PFSK-1 (cell line): Measurements from ENCODE around the gene CNDP2.

Experiments
- POLR2AphosphoS5 ChIP-seq: IDR thresholded peaks from 2 replicates; pipeline ENCODE4 v1.6.1; 2012; ENCODE audit warnings: low read depth, mild to moderate bottlenecking, control low read depth, low read length, moderate library complexity
- TAF1 ChIP-seq: IDR thresholded peaks from 2 replicates; pipeline ENCODE4 v1.6.1; 2012; ENCODE audit warnings: low read length, control low read depth, borderline replicate concordance; ENCODE audit not compliant: insufficient read depth

DNA sequence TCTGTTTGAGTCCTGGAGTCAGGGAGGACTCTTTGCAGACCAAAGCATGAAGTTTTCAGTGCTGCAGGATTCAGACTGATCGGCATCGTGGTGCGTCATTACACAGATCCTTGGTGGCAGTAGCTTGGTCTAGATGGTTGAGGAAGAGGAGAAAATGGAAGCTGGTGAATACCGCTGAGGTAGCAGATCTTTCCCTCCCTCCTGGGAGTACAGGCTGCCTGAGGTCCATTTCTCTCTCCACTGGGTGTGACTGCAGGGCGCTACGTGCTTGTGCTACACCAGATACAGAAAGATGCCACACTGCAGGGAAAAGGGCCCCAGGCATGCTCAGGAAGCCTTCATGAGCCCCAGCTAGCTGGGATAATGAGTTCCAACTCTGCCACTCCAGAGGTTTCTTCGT is 34.9 kb downstream of the CNDP2 start:
- no peak for TF ChIP-seq TAF1
- TF ChIP-seq POLR2AphosphoS5, result no peak
